Natural killer cell (primary cell): ENCODE data around the gene GTF3C4. TPM values are rescaled to one million over a fixed set of nuclear protein-coding genes. Genes with fewer than 3 reads are reported as not detected.

Source experiments
- ATAC-seq, 3 donors: fragments of 150-1000 bp in 2 of 3; fragments of 200-7000 bp in 1 of 3; cut with Tn5 transposase; 1 replicate in 1 of 3; 2 replicates in 2 of 3; pipeline ENCODE4 v1.10.0; 2021; ENCODE audit warnings: mild to moderate bottlenecking in 2 of 3, moderate library complexity in 2 of 3
- DNase-seq, 2 donors: peaks; one replicate each; pipeline versions ENCODE4 v3.0.0 to v3.0.0-alpha.2; 2013 to 2021; ENCODE audit warnings: mixed read lengths in 1 of 2
- H3K27ac ChIP-seq: one replicate; pipeline ENCODE4 v1.5.1; 2013; ENCODE audit warnings: mild to moderate bottlenecking, low read length
- H3K27me3 ChIP-seq: one replicate; pipeline ENCODE4 v1.6.1; 2013; ENCODE audit warnings: low read length; ENCODE audit not compliant: control insufficient read depth, insufficient read depth
- H3K36me3 ChIP-seq: one replicate; pipeline ENCODE4 v1.6.1; 2013; ENCODE audit warnings: low read length; ENCODE audit not compliant: control insufficient read depth, insufficient read depth
- H3K4me1 ChIP-seq: one replicate; pipeline ENCODE4 v1.6.1; 2013; ENCODE audit warnings: low read length; ENCODE audit not compliant: control insufficient read depth, insufficient read depth
- H3K4me3 ChIP-seq: one replicate; pipeline ENCODE4 v1.5.1; 2013; ENCODE audit warnings: low read length
- H3K9me3 ChIP-seq: one replicate; pipeline ENCODE4 v1.6.1; 2013; ENCODE audit warnings: low read length; ENCODE audit not compliant: control insufficient read depth, insufficient read depth
- H3K27ac Mint-ChIP-seq, 2 donors: one replicate each; pipeline ENCODE4 v1.8.0; 2022; ENCODE audit warnings: mild to moderate bottlenecking in 2 of 2, mixed read lengths in 2 of 2, moderate library complexity in 1 of 2
- H3K27me3 Mint-ChIP-seq, 2 donors: one replicate each; pipeline ENCODE4 v1.8.0; 2022; ENCODE audit warnings: low read depth in 2 of 2, mixed read lengths in 2 of 2
- H3K36me3 Mint-ChIP-seq: one replicate; pipeline ENCODE4 v1.8.0; 2022; ENCODE audit warnings: mixed read lengths
- H3K4me1 Mint-ChIP-seq, 2 donors: one replicate each; pipeline ENCODE4 v1.8.0; 2022; ENCODE audit warnings: mixed read lengths in 2 of 2
- H3K4me3 Mint-ChIP-seq: one replicate; pipeline ENCODE4 v1.8.0; 2022; ENCODE audit warnings: mild to moderate bottlenecking, moderate library complexity, mixed read lengths
- H3K9me3 Mint-ChIP-seq, 2 donors: one replicate each; pipeline ENCODE4 v1.8.0; 2022; ENCODE audit warnings: mixed read lengths in 2 of 2
- WGBS: methylation state at CpG from one replicate; pipeline ENCODE4 v1.1.7; 2013; ENCODE audit warnings: missing lambda C conversion rate; ENCODE audit not compliant: insufficient coverage; 5-methylcytosine and 5-hydroxymethylcytosine counted together
- intact Hi-C: fragments of 100-400 bp; cut with micrococcal nuclease; formaldehyde crosslinking; loops from one replicate; pipeline ENCODE4 v1.14.2; 2022
- total RNA-seq, 4 donors: library from RNA; stranded (reverse); fragments of 120-200 nt in 1 of 4; gene quantifications; one replicate each; pipeline versions ENCODE4 v1.2.3 to v1.2.4, GENCODE V29; 2013 to 2022
- TF ChIP-seq, protein P1 (sequence below): fragments of 200-600 bp; IDR thresholded peaks from one replicate; pipeline ENCODE4 v1.8.0; 2022; ENCODE audit warnings: antibody characterized with exemption

The GTF3C4 gene, protein sequence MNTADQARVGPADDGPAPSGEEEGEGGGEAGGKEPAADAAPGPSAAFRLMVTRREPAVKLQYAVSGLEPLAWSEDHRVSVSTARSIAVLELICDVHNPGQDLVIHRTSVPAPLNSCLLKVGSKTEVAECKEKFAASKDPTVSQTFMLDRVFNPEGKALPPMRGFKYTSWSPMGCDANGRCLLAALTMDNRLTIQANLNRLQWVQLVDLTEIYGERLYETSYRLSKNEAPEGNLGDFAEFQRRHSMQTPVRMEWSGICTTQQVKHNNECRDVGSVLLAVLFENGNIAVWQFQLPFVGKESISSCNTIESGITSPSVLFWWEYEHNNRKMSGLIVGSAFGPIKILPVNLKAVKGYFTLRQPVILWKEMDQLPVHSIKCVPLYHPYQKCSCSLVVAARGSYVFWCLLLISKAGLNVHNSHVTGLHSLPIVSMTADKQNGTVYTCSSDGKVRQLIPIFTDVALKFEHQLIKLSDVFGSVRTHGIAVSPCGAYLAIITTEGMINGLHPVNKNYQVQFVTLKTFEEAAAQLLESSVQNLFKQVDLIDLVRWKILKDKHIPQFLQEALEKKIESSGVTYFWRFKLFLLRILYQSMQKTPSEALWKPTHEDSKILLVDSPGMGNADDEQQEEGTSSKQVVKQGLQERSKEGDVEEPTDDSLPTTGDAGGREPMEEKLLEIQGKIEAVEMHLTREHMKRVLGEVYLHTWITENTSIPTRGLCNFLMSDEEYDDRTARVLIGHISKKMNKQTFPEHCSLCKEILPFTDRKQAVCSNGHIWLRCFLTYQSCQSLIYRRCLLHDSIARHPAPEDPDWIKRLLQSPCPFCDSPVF
- 10 to 100 TPM; 11.0 to 12.7 (median 12.6) TPM for total RNA-seq
- total RNA-seq (2013): 10.5 TPM

GRCh38 chr9:132670457-132671391, at the start of gene GTF3C4:
Gene GTF3C4, plus strand, starts transcription at chr9:132670464. Its CDS starts 135 bp downstream, at chr9:132670599.
- WGBS: under 1% methylated on average over 82 of the region's 82 CpGs
- TF ChIP-seq, protein P1, sequence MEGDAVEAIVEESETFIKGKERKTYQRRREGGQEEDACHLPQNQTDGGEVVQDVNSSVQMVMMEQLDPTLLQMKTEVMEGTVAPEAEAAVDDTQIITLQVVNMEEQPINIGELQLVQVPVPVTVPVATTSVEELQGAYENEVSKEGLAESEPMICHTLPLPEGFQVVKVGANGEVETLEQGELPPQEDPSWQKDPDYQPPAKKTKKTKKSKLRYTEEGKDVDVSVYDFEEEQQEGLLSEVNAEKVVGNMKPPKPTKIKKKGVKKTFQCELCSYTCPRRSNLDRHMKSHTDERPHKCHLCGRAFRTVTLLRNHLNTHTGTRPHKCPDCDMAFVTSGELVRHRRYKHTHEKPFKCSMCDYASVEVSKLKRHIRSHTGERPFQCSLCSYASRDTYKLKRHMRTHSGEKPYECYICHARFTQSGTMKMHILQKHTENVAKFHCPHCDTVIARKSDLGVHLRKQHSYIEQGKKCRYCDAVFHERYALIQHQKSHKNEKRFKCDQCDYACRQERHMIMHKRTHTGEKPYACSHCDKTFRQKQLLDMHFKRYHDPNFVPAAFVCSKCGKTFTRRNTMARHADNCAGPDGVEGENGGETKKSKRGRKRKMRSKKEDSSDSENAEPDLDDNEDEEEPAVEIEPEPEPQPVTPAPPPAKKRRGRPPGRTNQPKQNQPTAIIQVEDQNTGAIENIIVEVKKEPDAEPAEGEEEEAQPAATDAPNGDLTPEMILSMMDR: no peak
- H3K4me1 Mint-ChIP-seq: peaks cover 40 to 46% of the 10 kb centered on the region in 2 donors

DNA sequence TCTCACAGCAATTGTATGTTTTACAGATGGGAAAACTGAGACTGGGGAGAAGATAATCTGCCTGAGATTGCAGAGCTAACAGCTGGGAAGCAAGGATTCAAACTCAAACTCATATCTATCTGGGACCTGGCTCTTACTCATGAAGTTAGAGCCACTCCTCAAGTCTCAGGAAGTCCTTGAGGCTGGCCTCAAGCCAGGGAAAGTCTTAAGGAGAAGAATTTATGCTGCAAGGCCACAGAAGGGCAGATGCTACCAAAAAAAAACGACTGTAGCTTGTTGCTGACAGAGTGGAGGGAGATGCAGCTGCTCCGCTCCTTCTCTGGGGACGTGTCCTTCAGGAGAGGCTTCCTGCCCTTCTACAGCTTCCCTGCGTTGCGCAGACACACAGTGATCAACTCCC, 48.1 kb upstream of the GTF3C4 start:
- ATAC-seq (no peak), DNase-seq (no peak)
- Mint-ChIP-seq H3K36me3 (peaks cover 35% of the 10 kb centered on the region), H3K4me1 (peaks cover 1 to 2% of the 10 kb centered on the region in 2 donors), H3K4me3 (no peak overlapping the region), H3K27me3 (no peaks in the 10 kb centered on the region), H3K27ac (no peak overlapping the region), H3K9me3 (no peaks in the 10 kb centered on the region)
- Histone ChIP-seq H3K9me3 (no peaks in the 10 kb centered on the region), H3K36me3 (peaks cover 32% of the 10 kb centered on the region), H3K27ac (no peak overlapping the region), H3K4me1 (no peaks in the 10 kb centered on the region), H3K4me3 (no peak overlapping the region), H3K27me3 (no peaks in the 10 kb centered on the region)
- WGBS: 86% methylated on average over 5 of the region's 5 CpGs
- intact Hi-C loops: no loop called here
- TF ChIP-seq, protein P1: no peak

More at GRCh38 chr9:132670457-132671391, at the start of gene GTF3C4:
- Histone ChIP-seq H3K27ac (peak within 1 kb of the TSS; percentile 88), H3K9me3 (no peaks in the 10 kb centered on the region), H3K36me3 (no peaks in the 10 kb centered on the region), H3K4me1 (peaks cover 15% of the 10 kb centered on the region), H3K27me3 (no peaks in the 10 kb centered on the region), H3K4me3 (peak within 1 kb of the TSS; percentile 74)
- H3K9me3 Mint-ChIP-seq: no peaks in the 10 kb centered on the region
- H3K27me3 Mint-ChIP-seq: no peaks in the 10 kb centered on the region
- intact Hi-C loops: loop anchor here (1.0 to 10.0 kb wide), 4 partner anchors 132 to 256 kb away; partner anchors contain the start of genes AK8, CFAP77 and SPACA9
- peak within 1 kb of the TSS; percentile 91 for H3K27ac Mint-ChIP-seq
- peak within 1 kb of the TSS; percentile 92 for H3K4me3 Mint-ChIP-seq
- peak; percentile 55 to 87 for DNase-seq
- ATAC-seq: peak; percentile 50 to 63 (median 60)
- H3K36me3 Mint-ChIP-seq: no peaks in the 10 kb centered on the region

DNA sequence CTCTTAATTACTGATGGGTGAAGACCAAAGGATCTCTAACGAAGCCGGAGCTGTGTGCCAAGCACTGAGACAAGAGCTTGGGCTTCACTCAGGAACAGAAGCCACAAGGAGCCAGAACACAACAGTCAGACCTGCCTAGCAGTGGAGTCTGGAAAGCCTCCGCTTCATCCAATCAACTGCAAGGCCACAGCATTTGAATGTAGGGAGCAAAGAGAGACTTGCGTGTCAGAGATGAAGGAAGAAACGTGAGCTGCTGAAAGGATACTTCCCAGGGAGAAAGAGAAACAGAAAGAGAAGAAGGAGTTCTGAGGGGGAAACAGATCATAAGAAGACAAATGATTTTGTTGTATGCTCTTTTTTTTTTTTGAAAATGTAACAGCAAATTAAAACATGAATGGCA, 44.0 kb upstream of the GTF3C4 start:
- TF ChIP-seq, protein P1: no peak
- no peaks in the 10 kb centered on the region for H3K27me3 ChIP-seq
- Mint-ChIP-seq H3K9me3 (no peaks in the 10 kb centered on the region), H3K27me3 (no peaks in the 10 kb centered on the region), H3K36me3 (peaks cover 47% of the 10 kb centered on the region), H3K27ac (no peak overlapping the region), H3K4me3 (no peak overlapping the region), H3K4me1 (peaks cover 4 to 5% of the 10 kb centered on the region in 2 donors)
- intact Hi-C loops: no loop called here
- 97% methylated on average over 5 of the region's 5 CpGs for WGBS
- ATAC-seq: no peak
- no peaks in the 10 kb centered on the region for H3K9me3 ChIP-seq
- peaks cover 42% of the 10 kb centered on the region for H3K36me3 ChIP-seq
- DNase-seq: no peak
- no peaks in the 10 kb centered on the region for H3K4me1 ChIP-seq
- no peak overlapping the region for H3K27ac ChIP-seq
- no peak overlapping the region for H3K4me3 ChIP-seq
